HG02938 (cell line): Measurements from ENCODE around the gene CADPS2.
"Not testable (repeated sequence)": the region's sequence is repeated elsewhere in the genome, so short reads cannot be mapped to it uniquely, and the experiment has no call there.

ENCODE experiments used
- ATAC-seq: cut with Tn5 transposase; IDR thresholded peaks from one replicate; pipeline ENCODE4 v1.9.1; 2021; ENCODE audit warnings: mild to moderate bottlenecking, moderate library complexity; ENCODE audit not compliant: unreplicated experiment

CADPS2 gene

GRCh38 chr7:122850528-122850927 lies 35.7 kb downstream of the CADPS2 start:
- no peak for ATAC-seq

GRCh38 chr7:122849957-122850328 lies 36.3 kb downstream of the CADPS2 start:
- no peak for ATAC-seq

- no peak for ATAC-seq
Measured at GRCh38 chr7:122849322-122849956, 36.8 kb downstream of the CADPS2 start.

GRCh38 chr7:122847871-122848473 lies 38.3 kb downstream of the CADPS2 start:
- no peak for ATAC-seq

GRCh38 chr7:122846591-122846990 lies 39.7 kb downstream of the CADPS2 start:
- ATAC-seq = no peak

- no peak for ATAC-seq
Measured at GRCh38 chr7:122845286-122845685, 41.0 kb downstream of the CADPS2 start.

- ATAC-seq = no peak
Measured at GRCh38 chr7:122844191-122844988, 41.9 kb downstream of the CADPS2 start.

GRCh38 chr7:122842971-122843370 lies 43.3 kb downstream of the CADPS2 start:
- ATAC-seq = no peak

GRCh38 chr7:122836286-122836685 lies 50.0 kb downstream of the CADPS2 start:
- not testable (repeated sequence) for ATAC-seq

GRCh38 chr7:122834571-122834942 lies 51.7 kb downstream of the CADPS2 start:
- ATAC-seq = not testable (repeated sequence)

GRCh38 chr7:122833888-122834570 lies 52.2 kb downstream of the CADPS2 start:
- ATAC-seq = no peak

GRCh38 chr7:122831436-122831835 lies 54.8 kb downstream of the CADPS2 start:
- ATAC-seq = no peak

GRCh38 chr7:122829962-122830361 lies 56.3 kb downstream of the CADPS2 start:
- no peak for ATAC-seq

GRCh38 chr7:122827763-122828162 lies 58.5 kb downstream of the CADPS2 start:
- no peak for ATAC-seq

- no peak for ATAC-seq
Measured at GRCh38 chr7:122813845-122814244, 72.4 kb downstream of the CADPS2 start.

GRCh38 chr7:122803851-122804250 lies 82.4 kb downstream of the CADPS2 start:
- ATAC-seq = no peak

- ATAC-seq = no peak
Measured at GRCh38 chr7:122803323-122803722, 82.9 kb downstream of the CADPS2 start.

GRCh38 chr7:122802301-122802751 lies 83.9 kb downstream of the CADPS2 start:
- no peak for ATAC-seq

- no peak for ATAC-seq
Measured at GRCh38 chr7:122791959-122792545, 94.2 kb downstream of the CADPS2 start.

GRCh38 chr7:122790591-122790990 lies 95.7 kb downstream of the CADPS2 start:
- no peak for ATAC-seq

GRCh38 chr7:122790132-122790531 lies 96.1 kb downstream of the CADPS2 start:
- ATAC-seq = no peak
